Midbrain (tissue), 1 donor: Measurements from ENCODE around the gene DGKD.
A peak's percentile ranks its signal among the peaks of the same experiment; 100 is the strongest.
"Not testable (repeated sequence)": the region's sequence is repeated elsewhere in the genome, so short reads cannot be mapped to it uniquely, and the experiment has no call there.

Source experiments
- DNase-seq: peaks from one replicate; lab custom pipeline; 2025; lab: John Stamatoyannopoulos, UW

DGKD gene

DNA sequence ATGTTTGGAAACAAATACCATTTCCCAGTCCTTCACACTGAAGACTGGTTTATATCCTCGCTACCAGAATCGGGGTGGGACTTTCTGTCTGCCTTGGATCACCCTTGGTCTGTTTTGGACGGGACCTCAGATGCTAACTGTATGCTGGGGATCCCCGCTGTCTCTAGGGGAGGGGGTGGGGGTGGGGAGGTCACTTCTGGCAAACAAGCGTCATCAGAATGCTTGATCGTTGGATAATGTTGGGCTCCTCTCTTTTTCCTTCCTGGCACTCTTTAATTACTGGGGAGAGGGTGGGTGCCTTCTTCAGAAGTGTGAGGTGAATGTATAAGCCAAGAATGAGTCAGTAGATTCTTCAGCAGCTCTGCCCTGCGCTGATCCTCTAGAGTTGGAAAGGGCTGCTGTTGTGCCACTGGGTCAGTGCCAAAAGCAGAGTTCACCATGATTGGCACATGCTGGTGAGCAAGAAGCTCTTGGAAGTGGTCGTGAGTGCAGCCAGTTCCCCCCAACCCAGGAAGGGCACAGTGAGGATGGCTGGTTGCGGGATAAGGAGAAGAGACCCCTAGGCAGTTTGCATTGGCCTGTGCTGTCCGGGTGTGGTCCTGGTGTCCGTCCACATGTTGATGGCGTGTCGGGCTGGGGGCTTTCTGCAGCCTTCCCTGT is 32.2 kb downstream of the DGKD start:
- no peak for DNase-seq

DNA sequence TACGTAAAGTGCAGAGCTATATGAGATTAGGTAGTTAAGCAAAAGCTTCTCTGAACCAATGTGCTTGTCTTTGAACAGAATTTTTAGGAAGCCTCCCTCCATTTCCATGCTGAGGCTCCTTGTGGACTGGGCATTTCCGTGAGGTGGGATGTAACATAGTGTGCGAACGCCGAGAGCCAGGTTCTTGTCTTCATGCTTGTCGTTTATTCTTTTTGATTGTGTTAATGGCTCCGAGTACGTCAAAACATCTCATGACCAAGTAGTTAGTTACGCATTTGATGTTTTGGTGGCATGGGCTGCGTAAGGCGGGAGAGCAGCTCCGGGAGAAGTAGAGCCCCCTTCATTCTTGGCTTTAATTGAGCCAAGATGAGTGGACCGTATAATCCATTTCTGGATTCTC is 32.9 kb downstream of the DGKD start:
- DNase-seq: no peak

DNA sequence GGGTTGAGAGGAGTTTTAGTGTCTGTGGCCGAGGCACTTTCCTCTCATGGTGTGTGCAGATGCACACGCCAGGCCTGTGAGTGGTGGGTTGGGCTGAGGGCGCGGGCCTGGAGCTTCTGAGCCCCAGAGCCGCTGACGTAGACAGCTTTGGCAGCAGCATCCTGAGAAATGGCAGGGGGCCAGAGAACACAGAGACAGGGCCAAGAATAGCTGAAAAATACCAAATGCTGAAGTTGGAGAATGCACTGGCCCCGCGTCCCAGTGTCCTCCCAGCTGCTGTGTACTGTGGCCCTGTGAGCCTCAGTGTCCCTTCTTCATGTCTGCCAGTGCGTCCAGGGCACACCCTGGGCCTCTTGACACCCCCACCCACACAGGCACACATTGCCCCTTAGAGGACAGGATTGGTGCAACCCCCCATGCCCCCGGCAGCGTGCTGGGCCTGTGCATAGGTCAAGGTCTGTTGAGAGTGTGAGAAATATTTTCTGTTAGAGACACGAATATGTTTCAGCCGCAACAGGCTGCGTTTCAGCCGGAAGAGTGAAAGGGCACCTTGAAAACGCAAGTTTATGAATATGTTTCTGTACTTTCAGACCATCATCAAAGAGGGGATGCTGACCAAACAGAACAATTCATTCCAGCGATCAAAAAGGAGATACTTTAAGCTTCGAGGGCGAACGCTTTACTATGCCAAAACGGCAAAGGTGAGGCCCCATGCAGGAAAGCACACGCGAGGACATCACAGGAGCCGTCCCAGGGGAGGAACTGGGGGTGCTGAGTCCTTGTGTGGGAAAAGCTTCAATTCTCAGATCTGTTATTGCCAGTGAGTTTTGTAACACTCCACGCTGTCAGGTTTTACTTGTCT is 33.6 kb downstream of the DGKD start:
- DNase-seq: peak; percentile 88

DNA sequence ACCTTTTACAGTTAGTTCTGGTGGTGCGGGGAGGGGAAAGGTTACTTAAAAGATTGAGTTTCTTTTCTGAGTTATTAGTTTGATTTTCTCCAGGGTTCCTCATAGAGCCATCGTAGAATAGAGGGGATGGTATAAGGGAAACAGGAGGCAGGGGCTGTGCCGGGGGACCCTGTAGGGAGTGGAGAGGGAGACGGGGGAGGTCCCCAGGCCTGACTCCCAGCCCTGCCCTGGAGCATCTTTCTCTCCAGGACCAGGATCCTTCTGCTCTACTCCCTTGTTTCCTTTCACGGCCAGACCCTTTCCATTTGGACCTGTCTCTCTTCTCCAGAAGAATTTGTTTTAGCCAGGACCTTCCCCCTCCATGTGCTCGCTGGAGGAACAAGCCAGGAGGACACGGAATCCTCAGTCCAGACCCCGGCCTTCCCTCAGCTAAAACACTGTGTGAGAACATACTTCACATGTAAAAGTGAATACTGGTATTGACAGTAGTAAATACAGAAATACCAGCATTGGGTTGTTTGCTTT is 35.4 kb downstream of the DGKD start:
- no peak for DNase-seq

DNA sequence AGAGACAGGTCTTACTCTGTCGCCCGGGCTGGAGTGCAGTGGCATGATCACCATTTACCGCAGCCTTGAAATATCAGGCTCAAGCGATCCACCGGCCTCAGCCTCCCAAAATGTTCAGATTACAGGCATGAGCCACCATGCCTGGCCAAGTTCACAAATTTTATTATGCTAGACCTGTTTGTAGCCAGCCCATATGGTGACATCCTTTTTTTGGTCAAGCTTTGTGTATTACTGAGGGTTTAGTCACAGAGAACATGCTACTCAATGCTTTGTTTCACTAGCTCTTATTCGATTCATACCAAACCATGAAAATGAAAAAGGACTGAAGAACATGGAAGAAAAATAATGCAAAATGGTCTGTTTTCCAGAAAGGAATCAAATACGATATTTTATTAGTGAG is 41.4 kb downstream of the DGKD start:
- DNase-seq: no peak

DNA sequence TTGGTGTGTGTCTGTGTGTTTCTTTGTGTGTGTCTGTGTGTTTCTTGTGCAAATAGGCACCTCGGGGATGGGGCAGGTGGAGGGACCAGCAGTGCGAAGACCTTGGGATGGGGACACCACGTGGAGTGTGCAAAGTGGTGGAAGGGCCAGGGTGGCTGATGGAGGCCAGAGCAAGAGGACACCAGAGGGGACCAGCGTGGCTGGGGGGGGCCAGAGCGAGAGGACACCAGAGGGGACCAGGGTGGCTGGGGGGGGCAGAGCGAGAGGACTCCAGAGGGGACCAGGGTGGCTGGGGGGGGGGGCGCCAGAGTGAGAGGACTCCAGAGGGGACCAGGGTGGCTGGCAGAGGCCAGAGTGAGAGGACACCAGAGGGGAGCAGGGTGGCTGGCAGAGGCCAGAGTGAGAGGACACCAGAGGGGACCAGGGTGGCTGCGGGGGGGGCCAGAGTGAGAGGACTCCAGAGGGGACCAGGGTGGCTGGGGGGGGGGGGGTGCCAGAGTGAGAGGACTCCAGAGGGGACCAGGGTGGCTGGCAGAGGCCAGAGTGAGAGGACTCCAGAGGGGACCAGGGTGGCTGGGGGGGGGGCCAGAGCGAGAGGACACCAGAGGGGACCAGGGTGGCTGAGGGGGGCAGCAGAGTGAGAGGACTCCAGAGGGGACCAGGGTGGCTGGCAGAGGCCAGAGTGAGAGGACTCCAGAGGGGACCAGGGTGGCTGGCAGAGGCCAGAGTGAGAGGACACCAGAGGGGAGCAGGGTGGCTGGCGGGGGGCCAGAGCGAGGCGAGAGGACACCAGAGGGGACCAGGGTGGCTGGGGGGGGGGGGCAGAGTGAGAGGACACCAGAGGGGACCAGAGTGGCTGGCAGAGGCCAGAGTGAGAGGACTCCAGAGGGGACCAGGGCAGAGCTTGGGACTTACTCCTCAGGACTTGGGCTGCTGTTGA is 42.7 kb downstream of the DGKD start:
- not testable (repeated sequence) for DNase-seq

DNA sequence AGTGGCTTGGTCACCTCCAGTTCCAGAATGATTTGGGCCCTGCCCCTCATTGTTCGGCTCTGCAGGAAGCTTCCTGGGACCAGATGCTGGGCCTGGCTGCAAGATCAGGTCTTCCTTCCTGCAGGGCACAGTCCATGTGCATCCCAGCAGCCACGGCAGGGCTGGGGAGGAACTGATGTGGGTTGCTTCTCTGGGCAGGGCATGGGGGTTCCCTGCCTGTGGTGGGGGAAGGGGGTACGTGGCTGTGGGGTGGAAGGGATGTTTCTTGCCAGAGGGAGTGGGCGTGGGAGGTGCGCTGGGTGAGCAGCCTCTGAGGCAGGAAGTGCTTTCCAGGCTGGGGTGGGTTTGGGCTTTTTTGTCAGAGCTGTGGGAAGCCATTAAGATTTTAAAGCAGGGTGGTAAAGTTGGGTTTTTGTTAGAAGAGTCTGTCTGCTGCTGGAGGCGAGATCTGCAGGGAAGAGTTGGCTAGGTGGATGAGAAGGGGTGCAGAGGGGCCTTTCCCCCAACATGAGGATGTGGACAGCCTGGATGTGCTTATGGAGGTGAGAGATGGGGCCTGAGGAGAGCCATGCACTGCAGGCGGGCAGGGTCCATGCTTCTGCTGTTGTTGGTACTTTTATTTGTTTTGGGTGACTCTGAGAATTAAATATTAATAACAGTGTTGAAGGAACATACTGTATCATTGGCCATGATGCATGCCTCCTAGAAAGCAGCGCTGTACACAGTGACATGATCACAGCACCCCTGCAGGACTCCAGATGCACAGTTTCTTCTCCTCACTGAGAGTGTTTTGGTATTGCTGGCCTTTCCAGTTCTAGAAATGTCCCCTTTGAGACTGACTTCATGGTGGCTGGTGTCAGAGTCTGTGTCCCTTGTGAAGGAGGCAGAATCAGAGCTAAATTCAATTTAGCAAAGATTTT is 45.3 kb downstream of the DGKD start:
- DNase-seq: no peak

DNA sequence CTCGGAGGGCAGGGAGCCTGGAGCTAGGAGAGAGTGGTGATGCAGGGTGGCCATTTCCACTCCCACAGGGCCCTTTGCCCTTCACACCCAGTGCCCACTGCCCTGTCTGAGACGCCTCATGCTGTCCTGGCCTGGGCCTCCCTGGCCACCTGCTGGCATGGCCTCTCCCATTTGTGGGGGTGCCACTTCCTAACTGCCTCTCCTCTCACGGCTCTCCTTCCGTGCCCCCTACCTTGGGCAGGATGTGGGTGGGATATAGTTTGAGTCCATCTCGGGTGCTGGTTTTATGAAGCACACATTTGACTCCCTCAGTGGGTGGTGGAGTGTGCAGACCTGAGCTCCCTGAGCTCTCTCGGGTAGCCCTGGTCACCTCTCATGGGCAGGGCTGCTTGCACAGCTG is 46.0 kb downstream of the DGKD start:
- DNase-seq: no peak

DNA sequence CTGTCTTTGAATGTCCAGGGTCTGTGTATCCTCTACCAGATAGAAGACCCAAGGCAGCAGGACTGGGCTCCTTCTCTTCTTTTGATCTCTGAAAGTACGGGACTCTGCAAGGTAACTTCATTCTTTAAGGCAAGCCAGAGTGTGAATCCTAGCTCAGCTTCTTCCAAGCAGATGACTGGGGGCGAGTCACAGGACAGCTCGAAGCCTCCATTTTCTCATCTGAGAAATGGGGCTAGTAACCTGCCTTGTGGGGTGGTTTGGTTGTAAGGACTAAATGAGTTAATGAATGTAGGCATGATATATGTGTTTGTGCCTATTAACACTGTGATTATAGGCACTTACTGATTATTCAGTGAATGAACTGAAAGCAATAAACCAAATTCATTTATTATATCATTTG is 46.7 kb downstream of the DGKD start:
- no peak for DNase-seq

DNA sequence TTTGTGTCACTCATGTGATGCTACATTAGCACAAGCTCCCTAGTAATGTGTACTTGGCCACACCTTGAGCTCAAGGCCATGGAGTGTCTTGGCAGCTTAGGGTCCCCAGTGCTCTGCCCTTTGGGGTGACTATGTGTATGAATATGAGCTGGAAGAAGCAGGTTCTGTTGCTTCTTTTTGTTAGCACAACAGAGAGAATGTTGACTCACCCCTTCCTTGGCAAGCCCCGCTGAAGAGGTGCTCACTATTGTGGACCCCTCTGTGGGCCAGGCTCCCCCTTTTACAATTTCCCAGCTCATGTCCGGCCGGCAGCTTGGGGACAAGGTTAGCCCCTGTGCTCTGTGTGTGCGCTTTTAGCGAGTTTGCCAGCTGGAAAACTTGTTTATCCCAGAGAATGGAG is 48.1 kb downstream of the DGKD start:
- no peak for DNase-seq

DNA sequence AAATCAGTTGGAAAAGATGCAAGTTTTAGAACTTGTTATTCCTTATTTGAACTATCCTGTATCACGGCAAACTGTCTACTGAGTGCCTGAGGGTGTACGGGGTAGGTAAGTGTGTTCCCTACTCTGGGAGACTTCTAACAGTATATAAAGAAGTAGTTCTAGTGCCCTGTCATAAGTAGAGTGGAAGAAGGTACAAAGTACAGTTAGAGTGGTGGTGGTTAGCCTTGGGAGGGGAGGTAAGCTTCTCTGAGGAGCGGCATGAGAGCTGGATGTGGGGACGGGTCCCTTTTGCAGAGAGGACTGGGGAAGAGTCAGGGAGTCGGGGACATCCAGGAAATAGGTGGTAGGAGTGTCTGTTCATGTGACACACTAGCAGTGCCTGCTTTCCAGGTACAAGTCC is 48.5 kb downstream of the DGKD start:
- no peak for DNase-seq

DNA sequence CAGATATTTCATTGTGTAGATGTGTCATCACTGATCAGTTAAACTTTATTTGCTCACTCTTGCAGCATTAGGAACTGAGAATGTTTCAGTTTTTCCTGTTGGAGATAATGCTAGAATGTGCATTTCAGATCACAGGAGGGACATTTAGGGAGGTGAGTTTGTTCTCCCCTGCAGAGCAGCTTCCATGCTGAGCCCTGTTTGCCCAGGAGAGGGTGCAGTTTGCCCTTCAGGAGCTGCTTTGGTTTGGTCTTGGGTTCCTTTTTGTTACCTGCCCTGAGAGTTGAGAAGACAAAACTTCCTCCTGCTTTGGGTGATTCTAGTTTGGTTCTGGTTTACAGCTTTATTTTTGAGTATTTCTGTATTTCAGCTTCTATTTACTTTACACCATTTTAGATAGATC is 49.9 kb downstream of the DGKD start:
- no peak for DNase-seq

DNA sequence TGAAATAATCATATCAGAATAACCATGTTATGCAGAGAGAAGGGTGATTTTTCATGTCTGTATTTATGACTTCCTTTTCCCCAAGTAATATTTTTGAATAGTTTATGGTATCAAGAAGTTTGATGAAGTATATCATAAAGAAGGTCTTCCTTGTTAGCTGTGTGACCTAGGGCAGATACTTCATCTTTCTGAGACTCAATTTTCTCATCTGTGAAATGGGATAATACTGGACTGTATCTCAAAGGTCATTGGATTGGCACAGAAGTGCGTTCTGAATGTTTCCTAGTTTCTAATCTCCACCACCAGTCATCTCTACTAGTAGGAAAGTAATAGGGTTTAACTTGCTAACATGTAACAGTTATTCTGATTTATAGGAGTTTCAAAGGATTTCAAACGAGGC is 52.6 kb downstream of the DGKD start:
- no peak for DNase-seq

DNA sequence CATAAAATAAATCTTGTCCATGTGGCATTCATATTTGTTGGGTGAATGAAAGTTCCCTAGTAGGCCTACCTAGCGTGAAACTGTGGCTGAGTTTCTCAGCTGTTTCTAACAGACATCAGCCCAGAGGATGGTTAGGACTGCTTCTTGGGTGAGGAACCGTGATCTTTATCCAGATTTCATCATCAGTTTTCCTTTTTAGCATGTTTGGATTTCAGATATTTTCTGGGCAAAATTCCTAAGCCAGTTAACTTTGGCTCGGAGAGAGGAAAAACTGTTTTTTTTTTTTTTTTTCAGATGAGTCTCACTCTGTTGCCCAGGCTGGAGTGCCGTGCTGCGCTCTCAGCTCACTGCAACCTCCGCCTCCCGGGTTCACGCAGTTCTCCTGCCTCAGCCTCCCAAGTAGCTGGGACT is 53.5 kb downstream of the DGKD start:
- DNase-seq: no peak

DNA sequence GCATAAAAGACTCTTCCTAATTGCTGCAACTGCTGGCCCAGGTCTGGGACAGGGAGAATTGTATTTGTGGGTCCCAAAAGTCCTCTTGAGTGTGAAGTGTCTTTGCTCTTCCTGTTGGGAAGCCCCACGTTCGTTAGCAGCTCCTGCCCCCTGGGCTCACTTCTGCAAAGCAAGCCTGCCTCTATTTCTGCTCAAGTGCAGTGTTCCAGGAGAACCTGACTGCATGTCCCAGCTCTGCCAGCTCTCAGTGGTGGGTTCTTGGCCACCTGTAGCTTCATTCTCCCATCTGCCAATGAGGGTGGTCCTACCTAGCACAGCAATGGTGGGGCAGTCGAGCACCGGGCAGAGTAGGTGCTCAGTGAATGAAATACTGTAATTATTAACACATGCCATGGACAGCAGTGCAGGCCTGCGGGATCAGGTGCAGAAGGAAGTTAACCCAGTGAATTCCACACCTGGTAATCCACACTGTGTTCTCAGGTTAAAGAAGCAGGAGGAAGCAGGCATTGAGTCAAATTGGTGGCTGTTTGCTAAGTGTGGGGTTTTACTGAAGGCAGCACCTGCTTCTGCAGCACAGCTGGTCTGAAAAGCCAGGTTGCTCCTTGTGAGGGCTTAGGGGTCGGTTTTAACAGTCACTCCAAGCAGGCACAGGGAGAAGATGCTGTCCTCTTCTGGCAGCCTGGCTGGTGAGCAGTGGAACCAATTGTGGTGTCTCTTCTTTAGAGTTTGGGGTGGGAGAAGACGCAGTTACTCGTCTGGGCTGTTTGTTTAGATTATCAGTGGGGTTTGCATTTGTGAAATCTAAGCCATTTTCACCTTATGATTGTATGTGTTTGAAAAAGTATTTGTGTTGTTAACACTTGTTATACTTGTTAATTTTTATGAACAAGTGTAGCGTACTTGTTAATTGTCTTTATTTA is 54.3 kb downstream of the DGKD start:
- DNase-seq: no peak

DNA sequence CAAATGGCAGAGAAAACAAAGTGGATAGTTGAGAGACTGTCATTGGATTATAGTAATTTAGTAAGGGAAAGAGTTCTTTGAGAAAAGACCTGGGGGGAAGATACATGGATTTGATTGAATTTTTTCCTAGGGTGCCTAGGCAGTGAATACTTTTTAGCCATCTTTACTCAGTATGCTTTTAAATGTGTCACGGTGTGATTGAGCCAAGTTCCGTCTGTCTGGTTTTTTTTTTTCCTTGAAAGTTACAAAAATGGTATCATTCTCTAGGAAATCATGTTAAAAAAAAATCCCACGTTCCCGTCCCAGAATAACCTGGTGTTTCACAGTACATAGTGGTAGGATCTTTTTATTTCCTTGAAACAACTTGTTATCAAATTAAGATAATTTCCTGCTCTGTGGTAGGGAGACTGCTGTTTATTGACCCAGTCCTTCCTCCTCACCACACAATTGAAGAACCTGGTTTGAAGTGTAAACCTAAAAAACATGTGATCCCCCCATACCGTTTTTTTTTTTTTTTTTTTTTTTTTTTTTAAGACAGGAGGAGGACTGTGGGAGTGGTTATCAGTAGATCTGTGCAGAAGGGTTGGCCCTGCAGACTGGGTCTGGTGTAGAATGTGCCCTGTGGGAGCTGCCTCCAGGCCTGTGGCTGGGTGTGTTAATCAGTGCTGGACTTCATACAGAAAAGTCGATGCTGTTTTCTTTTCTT is 55.1 kb downstream of the DGKD start:
- no peak for DNase-seq

DNA sequence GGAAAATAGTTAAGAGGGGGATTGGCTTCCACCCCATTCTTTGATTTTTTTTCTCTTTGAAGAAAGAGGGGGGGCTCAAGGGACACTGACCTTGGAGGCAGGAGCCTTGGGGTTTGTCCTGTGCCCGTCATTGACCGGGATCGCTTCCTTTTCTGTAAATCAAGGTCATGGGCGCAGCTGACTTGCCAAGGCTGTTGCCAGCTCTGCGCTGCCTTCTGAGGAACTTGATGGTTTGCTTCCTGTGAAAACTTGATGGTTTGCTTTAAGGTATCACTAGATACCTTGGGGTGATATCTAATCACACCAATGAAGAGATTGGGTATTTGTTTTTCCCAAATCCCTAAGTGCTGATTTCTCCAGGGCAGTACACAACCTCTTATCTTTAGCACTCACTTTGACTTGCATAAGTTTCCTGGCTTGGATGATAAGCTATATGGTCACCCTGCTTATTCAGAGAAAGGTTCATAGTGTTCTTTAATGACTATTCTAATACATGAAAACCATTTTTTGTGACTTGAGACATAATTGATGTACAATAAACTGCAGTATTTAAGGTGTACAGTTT is 56.0 kb downstream of the DGKD start:
- no peak for DNase-seq

DNA sequence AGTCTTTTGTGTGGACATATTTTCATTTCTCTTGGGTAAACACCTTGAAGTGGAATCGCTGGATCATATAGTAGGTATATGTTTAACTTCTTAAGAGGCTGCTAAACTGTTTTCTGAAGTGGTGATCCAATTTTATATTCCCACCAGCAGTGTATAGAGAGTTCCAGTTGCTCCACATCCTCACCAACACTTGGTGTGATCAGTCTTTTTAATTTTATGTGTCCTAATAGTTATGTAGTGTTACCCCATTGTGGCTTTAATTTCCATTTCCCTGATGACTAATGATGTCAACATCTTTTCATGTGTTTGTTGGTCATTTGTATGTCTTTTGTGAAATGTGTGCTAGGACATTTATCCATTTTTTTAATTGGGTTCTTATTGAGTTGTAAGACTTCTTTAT is 56.9 kb downstream of the DGKD start:
- no peak for DNase-seq

DNA sequence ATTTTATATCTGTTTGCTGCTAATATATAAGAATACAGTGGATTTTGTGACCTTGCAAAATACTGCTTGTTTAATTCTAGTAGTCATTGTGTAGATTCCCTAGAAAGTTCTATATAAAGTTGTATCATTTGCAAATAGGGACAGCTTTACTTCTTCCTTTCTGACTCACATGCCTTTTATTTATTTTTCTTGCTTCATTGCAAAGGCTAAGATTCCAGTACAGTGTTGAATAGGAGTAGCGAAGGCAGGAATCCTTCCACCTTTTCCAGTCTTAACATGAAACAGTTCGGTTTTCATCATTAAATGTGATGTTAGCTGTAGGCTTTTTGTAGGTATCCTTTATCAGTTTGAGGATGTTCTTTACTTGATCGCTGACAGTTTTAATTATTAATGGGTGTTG is 58.1 kb downstream of the DGKD start:
- no peak for DNase-seq
